ENCODE data around the gene SEPHS1.
A peak's percentile ranks its signal among the peaks of the same experiment; 100 is the strongest.
"Not testable (repeated sequence)": the region's sequence is repeated elsewhere in the genome, so short reads cannot be mapped to it uniquely, and the experiment has no call there.

SEPHS1 gene

DNA sequence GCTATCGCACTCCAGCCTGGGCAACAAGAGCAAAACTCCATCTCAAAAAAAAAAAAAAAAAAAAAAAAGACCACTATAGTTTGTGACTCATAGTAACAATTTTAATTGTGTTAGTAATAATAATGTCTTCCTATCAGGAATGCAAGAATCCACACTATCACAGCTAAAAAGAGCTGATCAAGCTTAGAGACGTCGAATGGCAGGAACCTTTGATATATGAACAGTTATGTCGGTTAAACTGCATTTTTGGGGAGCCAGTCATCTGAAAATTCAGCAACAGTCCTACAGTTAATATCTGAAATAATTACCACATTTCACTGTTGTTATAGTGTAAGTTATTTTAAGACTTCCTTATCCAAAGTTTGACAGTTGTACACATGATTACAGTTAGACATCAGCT is 57.0 kb downstream of the SEPHS1 start:
- DNase-seq (ENCODE audit: low read depth in 2 of 2, low spot score in 1 of 2) = no peak

DNA sequence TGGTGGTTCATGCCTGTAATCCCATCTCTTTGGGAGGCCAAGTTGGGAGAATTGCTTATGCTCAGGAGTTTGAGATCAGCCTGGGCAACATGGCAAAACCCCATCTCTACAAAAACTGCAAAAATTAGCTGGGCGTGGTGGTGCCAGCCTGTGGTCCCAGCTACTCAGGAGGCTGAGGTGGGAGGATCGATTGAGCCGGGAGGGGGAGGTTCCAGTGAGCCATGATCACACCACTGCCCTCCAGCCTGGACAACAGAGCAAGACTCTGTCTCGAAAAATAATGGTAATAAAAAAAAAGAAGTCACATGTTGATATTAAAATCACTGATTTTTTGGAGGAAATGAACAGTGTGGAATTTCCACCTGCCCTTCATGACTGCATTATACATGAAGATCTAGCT is 64.0 kb downstream of the SEPHS1 start:
- no peak for DNase-seq (ENCODE audit: low read depth in 2 of 2, low spot score in 1 of 2)

DNA sequence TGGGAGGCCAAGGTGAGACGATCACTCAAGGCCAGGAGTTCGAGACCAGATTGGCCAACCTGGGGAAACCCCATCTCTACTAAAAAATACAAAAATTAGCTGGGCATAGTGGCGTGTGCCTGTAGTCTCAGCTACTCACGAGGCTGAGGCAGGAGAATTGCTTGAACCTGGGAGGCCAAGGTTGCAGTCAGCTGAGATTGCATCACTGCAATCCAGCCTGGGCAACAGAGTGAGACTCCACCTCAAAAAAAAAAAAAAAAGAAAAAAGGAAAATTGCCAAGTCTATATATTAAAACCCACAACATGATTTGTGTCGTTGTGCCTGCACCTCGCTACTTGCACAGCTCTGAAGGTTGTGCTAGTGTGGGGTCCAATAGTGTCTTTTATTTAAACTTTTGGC is 65.7 kb downstream of the SEPHS1 start:
- DNase-seq (ENCODE audit: low read depth in 2 of 2, low spot score in 1 of 2) = not testable (repeated sequence)

DNA sequence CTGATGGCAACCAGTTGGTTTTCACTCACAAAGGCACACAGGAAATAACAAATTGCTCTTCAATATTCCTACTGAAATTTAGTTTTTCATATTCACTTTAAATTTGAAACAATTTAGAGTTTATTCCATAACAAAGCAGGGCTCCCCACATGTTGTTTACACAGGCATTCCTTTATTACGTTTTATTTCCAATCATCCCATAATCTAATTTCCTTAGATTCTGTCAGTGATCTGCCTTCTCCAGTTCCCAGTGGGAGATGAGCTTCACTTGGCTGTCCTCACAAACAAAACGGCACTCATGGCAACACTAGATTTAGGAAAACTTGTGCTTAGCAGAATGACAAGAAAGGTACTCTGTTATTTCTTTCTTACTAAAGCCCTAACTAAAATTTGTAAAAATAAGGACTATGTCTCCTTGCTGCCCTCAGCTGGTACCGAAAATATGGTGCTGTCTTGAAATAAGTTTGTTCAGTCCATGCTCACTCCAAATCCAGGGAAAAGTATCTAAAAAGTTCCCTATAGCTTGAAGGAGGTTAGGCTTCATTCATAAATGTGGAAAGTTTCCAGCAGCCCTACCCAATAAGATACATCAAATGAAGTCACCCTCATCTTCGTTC is 71.2 kb downstream of the SEPHS1 start:
- no peak for DNase-seq (ENCODE audit: low read depth in 2 of 2, low spot score in 1 of 2)

DNA sequence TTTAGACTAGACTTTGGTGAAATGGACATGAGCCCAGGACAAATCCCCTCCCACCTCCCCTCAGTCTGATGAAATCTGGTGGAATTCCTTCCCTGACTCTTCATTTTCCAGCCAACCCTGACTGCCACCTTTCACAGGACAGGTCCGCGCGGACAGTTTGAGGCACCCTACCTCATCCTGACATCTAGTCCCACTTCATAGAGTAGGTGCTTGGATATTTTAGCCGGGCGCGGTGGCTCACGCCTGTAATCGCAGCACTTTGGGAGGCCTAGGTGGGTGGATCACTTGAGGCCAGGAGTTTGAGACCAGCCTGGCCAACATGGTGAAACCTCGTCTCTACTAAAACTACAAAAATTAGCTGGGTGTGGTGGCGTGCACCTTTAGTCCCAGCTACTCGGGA is 71.9 kb downstream of the SEPHS1 start:
- not testable (repeated sequence) for DNase-seq (ENCODE audit: low read depth in 2 of 2, low spot score in 1 of 2)

DNA sequence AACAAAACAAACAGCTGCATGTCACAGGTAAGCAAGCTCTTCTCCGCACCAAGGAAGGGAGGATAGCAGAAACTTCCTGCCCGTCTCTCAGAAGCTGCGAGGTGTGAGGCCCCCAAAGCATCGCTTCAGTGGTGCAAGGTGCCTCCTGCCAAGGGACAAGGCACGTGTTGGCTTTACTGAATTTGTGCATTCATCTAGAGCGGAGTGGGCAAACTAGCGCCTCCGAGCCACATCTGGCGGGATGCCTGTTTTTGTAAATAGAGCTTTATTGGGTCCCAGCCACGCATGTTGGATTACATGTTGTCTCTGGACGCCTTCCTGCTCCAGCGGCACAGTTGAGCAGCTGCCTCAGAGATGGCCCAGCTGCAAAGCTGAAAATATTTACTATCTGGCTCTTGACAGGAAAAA is 75.9 kb downstream of the SEPHS1 start:
- DNase-seq (ENCODE audit: low read depth in 2 of 2, low spot score in 1 of 2) = no peak

DNA sequence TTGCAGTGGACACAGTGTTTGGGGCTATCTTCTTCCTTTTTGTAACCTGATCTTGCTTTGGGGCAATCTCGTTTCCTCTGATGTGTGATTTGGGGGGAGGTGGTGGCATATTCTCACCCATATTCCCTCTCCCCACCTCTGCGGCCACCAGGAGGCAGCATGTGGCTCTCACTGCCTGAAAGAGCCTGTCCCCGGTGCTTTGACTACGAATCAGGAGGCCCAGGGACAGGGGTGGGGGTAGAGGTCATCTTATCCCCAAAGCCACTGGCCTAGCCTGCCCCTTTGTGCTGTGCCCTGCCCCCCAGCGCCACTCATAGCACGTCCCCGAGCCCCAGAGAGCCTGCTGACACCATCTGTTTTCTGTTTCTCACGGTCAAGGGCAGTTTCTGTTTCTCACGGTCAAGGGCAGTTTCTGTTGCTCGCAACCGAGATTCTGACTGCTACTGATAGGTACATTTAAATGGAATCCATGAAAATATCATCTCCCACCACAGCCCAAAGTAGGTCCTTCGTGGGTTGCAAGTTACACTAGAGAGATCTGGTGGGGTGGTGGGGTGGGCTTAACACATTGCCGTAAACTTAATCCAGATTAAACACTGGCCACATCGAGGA is 76.4 kb downstream of the SEPHS1 start:
- peak in 1 of 2 donors; percentile 22 for DNase-seq (ENCODE audit: low read depth in 2 of 2, low spot score in 1 of 2)

DNA sequence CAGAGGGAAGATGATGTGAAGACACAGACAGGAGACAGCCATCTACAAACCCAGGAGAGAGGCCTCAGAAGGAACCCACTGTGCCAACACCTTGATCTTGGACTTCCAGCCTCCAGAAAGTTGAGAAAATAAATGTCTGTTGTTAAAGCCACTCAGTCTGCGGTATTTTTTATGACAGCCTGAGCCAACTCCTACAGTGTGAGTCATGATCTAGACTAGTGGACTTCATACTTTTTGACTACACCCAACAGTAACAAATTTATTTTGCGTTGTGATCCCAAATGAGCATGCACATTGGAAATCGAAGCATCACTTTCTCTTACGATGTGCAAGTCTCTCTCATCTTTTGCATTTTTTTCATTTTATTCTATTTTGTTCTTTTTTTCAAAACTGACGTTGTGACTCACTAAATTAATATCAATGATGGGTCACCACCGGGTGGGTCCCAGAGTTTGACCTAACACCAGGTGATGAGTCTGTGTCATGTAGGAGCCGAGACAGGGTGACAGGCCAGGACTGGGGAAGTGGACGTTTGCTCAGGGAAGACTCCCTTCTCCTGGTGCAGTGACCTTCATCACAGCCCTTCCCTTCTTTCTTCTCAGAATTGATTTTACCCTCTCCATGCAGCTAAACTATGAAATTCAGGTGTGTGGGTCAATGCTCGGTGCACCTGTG is 77.1 kb downstream of the SEPHS1 start:
- no peak for DNase-seq (ENCODE audit: low read depth in 2 of 2, low spot score in 1 of 2)

DNA sequence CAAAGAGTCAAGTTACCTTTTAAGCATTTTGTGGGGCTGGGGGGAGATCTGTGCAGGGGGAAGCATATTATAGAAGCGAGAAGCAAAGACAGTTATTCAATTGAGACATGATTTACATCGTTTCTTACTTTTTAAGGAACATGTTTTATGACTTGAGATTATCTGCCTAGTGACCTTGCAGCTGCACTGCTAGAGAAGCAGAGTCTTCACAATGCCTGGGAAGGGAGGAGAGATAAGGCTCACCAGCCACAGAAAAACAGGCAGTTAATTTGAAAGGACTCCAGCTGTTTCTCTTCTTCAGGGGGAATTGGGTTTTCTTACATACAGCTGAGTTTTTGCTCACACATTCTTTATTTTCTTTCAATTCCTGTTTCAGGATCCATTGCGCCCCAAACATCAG is 79.3 kb downstream of the SEPHS1 start:
- no peak for DNase-seq (ENCODE audit: low read depth in 2 of 2, low spot score in 1 of 2)

DNA sequence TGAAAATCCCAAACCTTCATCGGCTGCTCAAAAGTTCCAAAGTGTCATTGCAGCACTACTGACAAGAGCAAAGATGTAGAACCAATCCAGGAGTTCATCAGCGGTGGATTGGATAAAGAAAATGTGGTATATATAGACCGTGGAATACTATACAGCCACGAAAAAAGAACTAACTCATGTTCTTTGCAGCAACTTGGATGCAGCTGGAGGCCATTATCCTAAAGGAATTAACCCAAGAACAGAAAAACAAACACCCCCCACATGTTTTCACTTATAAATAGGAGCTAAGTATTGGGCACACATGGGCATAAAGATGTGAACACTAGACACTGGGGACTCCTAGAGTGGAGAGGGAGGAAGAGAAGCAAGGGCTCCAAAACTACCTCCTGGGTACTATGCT is 79.8 kb downstream of the SEPHS1 start:
- DNase-seq (ENCODE audit: low read depth in 2 of 2, low spot score in 1 of 2) = no peak

Data from stimulated activated CD8-positive, alpha-beta memory T cell treated with anti-CD3 and anti-CD28 coated beads, Interleukin-4, amount 100 ng/mL, for 1 hour (primary cell).